Fibroblast of villous mesenchyme (primary cell): ENCODE results near the gene KCNN2. TPM values are rescaled to one million over a fixed set of nuclear protein-coding genes. Genes with fewer than 3 reads are reported as not detected.
A peak's percentile ranks its signal among the peaks of the same experiment; 100 is the strongest.

Source experiments
- DNase-seq: peaks from one replicate; pipeline ENCODE4 v3.0.0-alpha.2; 2010; ENCODE audit warnings: low read depth
- H3K4me3 ChIP-seq: 2 replicates; pipeline ENCODE4 v1.5.1; 2011; ENCODE audit warnings: low read depth, mild to moderate bottlenecking, low read length
- CTCF ChIP-seq: IDR thresholded peaks from 2 replicates; pipeline ENCODE4 v1.5.1; 2012; ENCODE audit warnings: low read depth, mild to moderate bottlenecking, low read length; ENCODE audit not compliant: insufficient read depth
- total RNA-seq: library from RNA; depleted of rRNA; stranded (reverse); fragments of >200 nt; gene quantifications from 2 replicates; pipeline ENCODE4 v1.2.3, GENCODE V29; 2012

KCNN2 gene
- total RNA-seq, 1 donor: 2.6 TPM

GRCh38 chr5:114471529-114471928, 109.7 kb downstream of the KCNN2 start:
- no peak for TF ChIP-seq CTCF
- DNase-seq: no peak
- no peak overlapping the region for H3K4me3 ChIP-seq

GRCh38 chr5:114473541-114473940, 111.7 kb downstream of the KCNN2 start:
- no peak overlapping the region for H3K4me3 ChIP-seq
- TF ChIP-seq CTCF: no peak
- DNase-seq: peak; percentile 59

GRCh38 chr5:114477816-114478334, 116.0 kb downstream of the KCNN2 start:
- no peak overlapping the region for H3K4me3 ChIP-seq
- no peak for DNase-seq
- TF ChIP-seq CTCF: no peak

GRCh38 chr5:114500756-114501155, 138.9 kb downstream of the KCNN2 start:
- TF ChIP-seq CTCF: no peak
- DNase-seq: no peak
- no peak overlapping the region for H3K4me3 ChIP-seq

- no peak overlapping the region for H3K4me3 ChIP-seq
- no peak for TF ChIP-seq CTCF
- DNase-seq: no peak
Observed at GRCh38 chr5:114504560-114504959, 142.7 kb downstream of the KCNN2 start.

- H3K4me3 ChIP-seq: no peak overlapping the region
- no peak for TF ChIP-seq CTCF
- no peak for DNase-seq
Observed at GRCh38 chr5:114524221-114524620, 162.4 kb downstream of the KCNN2 start.

- no peak overlapping the region for H3K4me3 ChIP-seq
- no peak for TF ChIP-seq CTCF
- no peak for DNase-seq
Observed at GRCh38 chr5:114544561-114544960, 182.7 kb downstream of the KCNN2 start.
